GM10266 (cell line): ENCODE results near the gene AIDA.

Experiments used
- DNase-seq: peaks from one replicate; pipeline ENCODE4 v3.0.0; 2012; ENCODE audit errors: extremely low spot score
- CTCF ChIP-seq: IDR thresholded peaks from 2 replicates; pipeline ENCODE4 v1.5.1; 2012; ENCODE audit warnings: mild to moderate bottlenecking, low read depth; ENCODE audit not compliant: control insufficient read depth, insufficient read depth; ENCODE audit errors: missing control alignments

The AIDA gene

DNA sequence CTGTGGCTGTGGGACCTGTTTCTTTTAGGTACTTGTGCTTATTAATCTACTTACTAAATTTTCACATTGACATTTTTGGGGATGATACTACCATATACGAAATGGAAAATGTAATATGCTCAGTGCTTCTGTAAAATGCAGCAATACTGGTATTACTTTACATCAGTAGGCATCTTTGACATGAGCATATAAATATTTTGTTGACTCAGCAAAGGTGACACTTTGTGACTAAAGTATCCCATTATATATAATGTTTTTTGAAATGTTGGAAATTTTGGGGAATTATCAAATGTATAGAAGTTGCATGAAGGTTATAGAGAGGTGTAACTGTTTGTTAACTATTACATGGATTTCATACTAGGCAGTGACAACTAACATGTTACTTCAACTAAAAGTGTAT is 22.4 kb upstream of the AIDA start:
- no peak for DNase-seq
- no peak for TF ChIP-seq CTCF

GRCh38 chr1:222732216-222733159 is 20.2 kb upstream of the AIDA start:
- peak; percentile 43 for DNase-seq

GRCh38 chr1:222730866-222731265 is 18.6 kb upstream of the AIDA start:
- no peak for DNase-seq
- TF ChIP-seq CTCF: no peak

More at GRCh38 chr1:222732216-222733159, 20.2 kb upstream of the AIDA start:
- TF ChIP-seq CTCF: no peak

- TF ChIP-seq CTCF: no peak
- no peak for DNase-seq
Measured at GRCh38 chr1:222728746-222729145, 16.5 kb upstream of the AIDA start.

DNA sequence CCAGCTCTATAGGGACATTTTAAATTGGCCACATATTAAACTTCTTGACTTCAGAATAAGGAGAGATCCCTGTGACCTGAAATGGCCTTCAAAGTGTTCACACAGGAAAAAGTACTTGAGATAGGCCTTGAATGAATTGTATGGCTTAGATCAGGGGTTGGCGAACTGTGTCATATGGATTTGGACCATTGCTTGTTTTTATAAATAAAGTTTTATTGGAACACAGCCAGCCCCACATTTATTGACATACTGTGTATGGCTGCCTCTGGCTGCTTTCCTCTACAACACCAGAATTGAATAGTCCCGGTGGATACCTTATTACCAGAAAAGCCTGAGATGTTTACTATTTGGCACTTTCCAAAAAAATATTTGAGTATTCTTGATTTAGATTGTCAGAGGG is 4.1 kb upstream of the AIDA start:
- no peak for DNase-seq
- no peak for TF ChIP-seq CTCF

- no peak for TF ChIP-seq CTCF
- DNase-seq: peak; percentile 82
Measured at GRCh38 chr1:222713091-222713961, 1.0 kb upstream of the AIDA start.
